DMS 273 (cell line): ENCODE results near the gene IGF2.

Experiments used
- DNase-seq: peaks from one replicate; lab custom pipeline; 2025; ENCODE audit not compliant: unreplicated experiment; lab: John Stamatoyannopoulos, UW

The IGF2 gene

GRCh38 chr11:2154195-2154585, 15.0 kb upstream of the IGF2 start:
- DNase-seq = no peak

- DNase-seq = no peak
Measured at GRCh38 chr11:2153581-2154194, 14.5 kb upstream of the IGF2 start.

GRCh38 chr11:2151500-2152257, 12.5 kb upstream of the IGF2 start:
- peak; percentile 84 for DNase-seq

GRCh38 chr11:2149864-2150847, 11.0 kb upstream of the IGF2 start:
- DNase-seq = peak; percentile 67

- DNase-seq = no peak
Measured at GRCh38 chr11:2149460-2149859, 10.3 kb upstream of the IGF2 start.

- DNase-seq = no peak
Measured at GRCh38 chr11:2148595-2148994, 9.4 kb upstream of the IGF2 start.

- no peak for DNase-seq
Measured at GRCh38 chr11:2147391-2147790, 8.2 kb upstream of the IGF2 start.

GRCh38 chr11:2146051-2146450, 6.9 kb upstream of the IGF2 start:
- no peak for DNase-seq

GRCh38 chr11:2144544-2145248, 5.5 kb upstream of the IGF2 start:
- no peak for DNase-seq

GRCh38 chr11:2143799-2144543, 4.8 kb upstream of the IGF2 start:
- DNase-seq = peak; percentile 18

- no peak for DNase-seq
Measured at GRCh38 chr11:2143477-2143798, 4.2 kb upstream of the IGF2 start.

GRCh38 chr11:2142762-2143202, 3.6 kb upstream of the IGF2 start:
- no peak for DNase-seq

GRCh38 chr11:2142300-2142759, 3.1 kb upstream of the IGF2 start:
- no peak for DNase-seq

- DNase-seq = no peak
Measured at GRCh38 chr11:2140411-2141400, 1.5 kb upstream of the IGF2 start.

- DNase-seq = peak; percentile 31
Measured at GRCh38 chr11:2139621-2140337, 590 bp upstream of the IGF2 start.

- no peak for DNase-seq
Measured at GRCh38 chr11:2138431-2139122, 612 bp downstream of the IGF2 start.

- no peak for DNase-seq
Measured at GRCh38 chr11:2138068-2138430, 1.1 kb downstream of the IGF2 start.
